Measurements from ENCODE around the gene DUOX2. TPM values are rescaled to one million over a fixed set of nuclear protein-coding genes. Genes with fewer than 3 reads are reported as not detected.
A peak's percentile ranks its signal among the peaks of the same experiment; 100 is the strongest.
"Not testable (repeated sequence)": the region's sequence is repeated elsewhere in the genome, so short reads cannot be mapped to it uniquely, and the experiment has no call there.

The DUOX2 gene
- total RNA-seq, 2 donors from 2014 or later, result 0.11 to 0.13 TPM

- Mint-ChIP-seq H3K27ac (no peak overlapping the region), H3K27me3 (ENCODE audit: insufficient read depth) (peaks cover 43% of the 10 kb centered on the region), H3K9me3 (no peaks in the 10 kb centered on the region), H3K4me1 (peaks cover 3% of the 10 kb centered on the region), H3K36me3 (ENCODE audit: low read depth) (no peaks in the 10 kb centered on the region), H3K4me3 (no peak overlapping the region)
- Histone ChIP-seq H3K4me3 (ENCODE audit: low read length) (no peak overlapping the region), H3K9me3 (ENCODE audit: control insufficient read depth, low read length) (no peaks in the 10 kb centered on the region), H3K27me3 (ENCODE audit: control insufficient read depth, insufficient read depth, low read length, poor library complexity, severe bottlenecking) (peaks cover 42% of the 10 kb centered on the region), H3K27ac (ENCODE audit: low read depth, low read length) (no peak overlapping the region), H3K9ac (ENCODE audit: extremely low read depth, low read length, poor library complexity, severe bottlenecking) (no peak overlapping the region), H3K4me1 (ENCODE audit: control insufficient read depth, insufficient read depth, low read length) (no peaks in the 10 kb centered on the region), H3K36me3 (ENCODE audit: control insufficient read depth, insufficient read depth, low read length) (no peaks in the 10 kb centered on the region)
- TF ChIP-seq CTCF (conservative IDR thresholded peaks at IDR 0.05), result no peak
- 91 to 100% methylated on average over 3 to 11 of the region's 12 CpGs for WGBS, 2 experiments (ENCODE audit: insufficient coverage in 1 of 2, insufficient read length in 1 of 2)
- no peak for DNase-seq
These were observed 25.1 kb upstream of the DUOX2 start for GRCh38 chr15:45138814-45139765.

GRCh38 chr15:45137703-45138102 lies 23.7 kb upstream of the DUOX2 start:
- no peaks in the 10 kb centered on the region for H3K4me1 ChIP-seq (ENCODE audit: control insufficient read depth, insufficient read depth, low read length)
- WGBS, 2 experiments (ENCODE audit: insufficient coverage in 1 of 2, insufficient read length in 1 of 2), result 88 to 92% methylated on average over 4 to 8 of the region's 8 CpGs
- H3K36me3 ChIP-seq (ENCODE audit: control insufficient read depth, insufficient read depth, low read length), result no peaks in the 10 kb centered on the region
- DNase-seq, result no peak
- Mint-ChIP-seq H3K27me3 (ENCODE audit: insufficient read depth) (peaks cover 53% of the 10 kb centered on the region), H3K36me3 (ENCODE audit: low read depth) (no peaks in the 10 kb centered on the region), H3K4me3 (no peak overlapping the region), H3K27ac (no peak overlapping the region), H3K9me3 (no peaks in the 10 kb centered on the region), H3K4me1 (peaks cover 3% of the 10 kb centered on the region)
- no peak overlapping the region for H3K27ac ChIP-seq (ENCODE audit: low read depth, low read length)
- no peak overlapping the region for H3K9ac ChIP-seq (ENCODE audit: extremely low read depth, low read length, poor library complexity, severe bottlenecking)
- no peak for TF ChIP-seq CTCF (conservative IDR thresholded peaks at IDR 0.05)
- H3K9me3 ChIP-seq (ENCODE audit: control insufficient read depth, low read length), result no peaks in the 10 kb centered on the region
- H3K27me3 ChIP-seq (ENCODE audit: control insufficient read depth, insufficient read depth, low read length, poor library complexity, severe bottlenecking), result peaks cover 56% of the 10 kb centered on the region
- no peak overlapping the region for H3K4me3 ChIP-seq (ENCODE audit: low read length)

- Histone ChIP-seq H3K4me1 (ENCODE audit: control insufficient read depth, insufficient read depth, low read length) (no peaks in the 10 kb centered on the region), H3K9ac (ENCODE audit: extremely low read depth, low read length, poor library complexity, severe bottlenecking) (no peak overlapping the region), H3K4me3 (ENCODE audit: low read length) (no peak overlapping the region), H3K27ac (ENCODE audit: low read depth, low read length) (no peak overlapping the region), H3K36me3 (ENCODE audit: control insufficient read depth, insufficient read depth, low read length) (no peaks in the 10 kb centered on the region), H3K9me3 (ENCODE audit: control insufficient read depth, low read length) (no peaks in the 10 kb centered on the region), H3K27me3 (ENCODE audit: control insufficient read depth, insufficient read depth, low read length, poor library complexity, severe bottlenecking) (peaks cover 69% of the 10 kb centered on the region)
- peaks cover 65% of the 10 kb centered on the region for H3K27me3 Mint-ChIP-seq (ENCODE audit: insufficient read depth)
- DNase-seq, result peak; percentile 81
- peaks cover 3% of the 10 kb centered on the region for H3K4me1 Mint-ChIP-seq
- peak; percentile 73 for TF ChIP-seq CTCF (conservative IDR thresholded peaks at IDR 0.05)
- H3K36me3 Mint-ChIP-seq (ENCODE audit: low read depth), result no peaks in the 10 kb centered on the region
- peak overlapping the region; percentile 10 for H3K4me3 Mint-ChIP-seq
- H3K27ac Mint-ChIP-seq, result no peak overlapping the region
- no peaks in the 10 kb centered on the region for H3K9me3 Mint-ChIP-seq
- WGBS, 2 experiments (ENCODE audit: insufficient coverage in 1 of 2, insufficient read length in 1 of 2), result 54% methylated on average over 9 of the region's 10 CpGs; no CpG with 5 or more reads in 1 of the 2 experiments
These were observed 22.4 kb upstream of the DUOX2 start for GRCh38 chr15:45136378-45136764.

GRCh38 chr15:45135705-45136377 lies 21.9 kb upstream of the DUOX2 start:
- not testable (repeated sequence) for H3K4me3 ChIP-seq (ENCODE audit: low read length); H3K36me3 ChIP-seq (ENCODE audit: control insufficient read depth, insufficient read depth, low read length); H3K4me1 ChIP-seq (ENCODE audit: control insufficient read depth, insufficient read depth, low read length); H3K27ac Mint-ChIP-seq; H3K36me3 Mint-ChIP-seq (ENCODE audit: low read depth); H3K9me3 ChIP-seq (ENCODE audit: control insufficient read depth, low read length); H3K9ac ChIP-seq (ENCODE audit: extremely low read depth, low read length, poor library complexity, severe bottlenecking); H3K4me1 Mint-ChIP-seq; H3K9me3 Mint-ChIP-seq; DNase-seq; H3K27ac ChIP-seq (ENCODE audit: low read depth, low read length)
- Mint-ChIP-seq H3K27me3 (ENCODE audit: insufficient read depth) (peaks cover 69% of the 10 kb centered on the region), H3K4me3 (peak overlapping the region; percentile 10)
- 53% methylated on average over 7 of the region's 37 CpGs; no CpG with 5 or more reads in 1 of the 2 experiments for WGBS, 2 experiments (ENCODE audit: insufficient coverage in 1 of 2, insufficient read length in 1 of 2)
- H3K27me3 ChIP-seq (ENCODE audit: control insufficient read depth, insufficient read depth, low read length, poor library complexity, severe bottlenecking), result peaks cover 75% of the 10 kb centered on the region
